ENCODE measurements around the gene HNRNPC.

Gene HNRNPC

GRCh38 chr14:21248739-21249411 is 20.4 kb downstream of the HNRNPC start:
- H3K27ac ChIP-seq, result no peak overlapping the region; the same call in 1 of the 2 replicates

GRCh38 chr14:21248338-21248737 is 20.9 kb downstream of the HNRNPC start:
- no peak overlapping the region for H3K27ac ChIP-seq
- no peak for TF ChIP-seq CTCF (conservative IDR thresholded peaks at IDR 0.05)
- TF ChIP-seq ZFX (IDR thresholded peaks at IDR 0.05), result no peak

More at GRCh38 chr14:21248739-21249411, 20.4 kb downstream of the HNRNPC start:
- no peak for TF ChIP-seq ZFX (IDR thresholded peaks at IDR 0.05)
- TF ChIP-seq CTCF (conservative IDR thresholded peaks at IDR 0.05), result no peak

GRCh38 chr14:21245813-21246212 is 23.4 kb downstream of the HNRNPC start:
- peak overlapping the region; percentile 43 for H3K27ac ChIP-seq
- TF ChIP-seq CTCF (conservative IDR thresholded peaks at IDR 0.05) (no peak), ZFX (IDR thresholded peaks at IDR 0.05) (no peak)

GRCh38 chr14:21244544-21244943 is 24.7 kb downstream of the HNRNPC start:
- TF ChIP-seq ZFX (IDR thresholded peaks at IDR 0.05), result no peak
- TF ChIP-seq CTCF (conservative IDR thresholded peaks at IDR 0.05), result no peak
- 0 out of 2 replicates have a peak overlapping the region, but pooled peaks have one; percentile 9 for H3K27ac ChIP-seq

GRCh38 chr14:21241218-21241819 is 27.9 kb downstream of the HNRNPC start:
- H3K27ac ChIP-seq, result no peak overlapping the region
- TF ChIP-seq ZFX (IDR thresholded peaks at IDR 0.05), result no peak
- TF ChIP-seq CTCF (conservative IDR thresholded peaks at IDR 0.05), result peak; percentile 61

GRCh38 chr14:21240417-21240816 is 28.8 kb downstream of the HNRNPC start:
- no peak for TF ChIP-seq ZFX (IDR thresholded peaks at IDR 0.05)
- no peak for TF ChIP-seq CTCF (conservative IDR thresholded peaks at IDR 0.05)
- H3K27ac ChIP-seq, result no peak overlapping the region

GRCh38 chr14:21238823-21239518 is 30.3 kb downstream of the HNRNPC start:
- TF ChIP-seq ZFX (IDR thresholded peaks at IDR 0.05), result no peak
- no peak overlapping the region for H3K27ac ChIP-seq
